ENCODE data around the gene CGREF1. TPM values are rescaled to one million over a fixed set of nuclear protein-coding genes. Genes with fewer than 3 reads are reported as not detected.
"Not testable (repeated sequence)": the region's sequence is repeated elsewhere in the genome, so short reads cannot be mapped to it uniquely, and the experiment has no call there.

The CGREF1 gene
- total and polyA plus RNA-seq, 2 donors (not counting 1 experiment from before 2014, with no cell fraction given) = not detected

DNA sequence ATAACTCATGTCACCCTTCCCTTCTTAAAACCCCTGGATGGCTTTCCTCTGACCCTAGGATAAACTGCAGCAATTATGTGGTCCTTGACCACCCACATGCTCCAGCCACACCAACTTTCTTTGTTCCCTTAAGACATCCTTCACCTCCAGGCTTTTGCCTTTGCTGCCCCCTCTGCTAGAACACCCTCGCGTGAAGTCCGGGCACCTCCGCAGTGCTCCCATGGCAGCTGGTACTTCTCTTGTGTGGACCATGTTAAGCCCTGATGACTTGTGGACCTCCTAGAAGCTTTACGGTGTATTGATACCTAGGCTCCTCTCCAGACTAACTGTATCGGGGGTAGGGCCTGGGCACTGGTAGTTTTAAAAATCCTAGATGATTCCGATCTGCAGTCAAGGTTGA is 3.9 kb upstream of the CGREF1 start:
- no peaks in the 10 kb centered on the region for H3K79me2 ChIP-seq (ENCODE audit: control insufficient read depth, insufficient read depth, low read length)
- Mint-ChIP-seq H3K27ac (peak overlapping the region; percentile 87), H3K27me3 (peaks cover 34% of the 10 kb centered on the region), H3K9me3 (ENCODE audit: insufficient read depth) (no peaks in the 10 kb centered on the region), H3K4me1 (peaks cover 18% of the 10 kb centered on the region), H3K4me3 (peak overlapping the region; percentile 93)
- ATAC-seq (ENCODE audit: low read depth) (no peak), DNase-seq (no peak)
- no peaks in the 10 kb centered on the region for H4K20me1 ChIP-seq (ENCODE audit: control insufficient read depth, insufficient read depth, low read length, poor library complexity, severe bottlenecking)
- intact Hi-C loops (cut with micrococcal nuclease) = loop anchor here (1.0 kb wide), 2 partner anchors 12 to 36 kb away; partner anchors contain the start of genes KHK and PREB
- H2AFZ ChIP-seq (ENCODE audit: insufficient read depth, low read depth, low read length, poor library complexity, severe bottlenecking) = peak overlapping the region; percentile 96
- H3K27ac ChIP-seq (ENCODE audit: low read length in 2 of 2) = no peak overlapping the region
- H3K4me1 ChIP-seq (ENCODE audit: control insufficient read depth in 2 of 2, insufficient read depth in 2 of 2, low read length in 2 of 2) = peaks cover 21 to 24% of the 10 kb centered on the region in 2 donors
- peak overlapping the region; percentile 78 for H3K9ac ChIP-seq (ENCODE audit: low read length)
- CTCF ChIA-PET = interaction anchor here (1.0 to 2.9 kb wide), 3 partner anchors 11 to 161 kb away, joined by 4 to 19 read pairs (median 5); partner anchors contain the start of gene PREB
- POLR2A ChIA-PET = interaction anchor here (0.6 to 2.2 kb wide), 4 partner anchors 10 to 248 kb away, joined by 3 to 29 read pairs (median 4); partner anchors contain the start of genes ATRAID, PREB, SLC5A6 and SNX17
- peak overlapping the region; percentile 86 for H3K4me2 ChIP-seq (replicated peaks; ENCODE audit: low read depth, low read length, poor library complexity, severe bottlenecking)
- WGBS (ENCODE audit: insufficient coverage) = 96% methylated on average over 4 of the region's 7 CpGs
- TF ChIP-seq EZH2 (IDR thresholded peaks at IDR 0.05; ENCODE audit: borderline replicate concordance, insufficient read depth, low read depth, low read length, poor library complexity, severe bottlenecking) = no peak
- H3K27me3 ChIP-seq (replicated peaks in 1 of 4; ENCODE audit: control extremely low read depth in 1 of 4, control insufficient read depth in 3 of 4, insufficient read depth in 4 of 4, low read length in 3 of 4) = peaks cover 0 to 24% (median 12%) of the 10 kb centered on the region in 4 experiments
- H3K9me3 ChIP-seq (ENCODE audit: control extremely low read depth in 1 of 3, control insufficient read depth in 2 of 3, insufficient read depth in 1 of 3, low read length in 2 of 3) = peaks cover 0 to 9% (median 0%) of the 10 kb centered on the region in 3 donors
- no peaks in the 10 kb centered on the region for H3K36me3 ChIP-seq (replicated peaks in 1 of 2; ENCODE audit: control extremely low read depth in 1 of 2, control insufficient read depth in 1 of 2, extremely low read depth in 1 of 2, insufficient read depth in 2 of 2, low read length in 1 of 2)
- peak overlapping the region in 1 of 5 experiments; percentile 68 for H3K4me3 ChIP-seq (ENCODE audit: control extremely low read depth in 1 of 5, extremely low read depth in 1 of 5, insufficient read depth in 1 of 5, low read depth in 2 of 5, low read length in 4 of 5)

DNA sequence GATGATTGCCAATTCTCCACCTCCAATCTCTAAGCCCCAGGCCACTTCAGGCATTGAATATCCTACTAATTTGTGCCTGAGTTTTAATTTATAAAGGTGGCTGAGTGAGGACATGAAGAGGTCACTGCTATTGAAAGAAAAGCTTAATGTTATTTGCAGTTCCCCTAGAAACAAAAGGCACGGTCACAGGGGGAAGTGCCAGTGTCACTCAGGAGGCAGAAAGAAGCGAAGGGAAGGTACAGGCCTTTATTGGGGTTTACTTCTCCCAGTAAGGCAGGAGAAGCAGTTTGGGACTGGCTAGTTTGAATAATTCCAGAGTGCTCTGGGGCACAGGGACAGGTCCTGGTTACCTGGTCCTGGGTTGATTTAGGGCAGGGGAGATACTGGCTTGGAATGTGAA is 3.0 kb upstream of the CGREF1 start:
- ChIA-PET POLR2A (no interaction called here), CTCF (no interaction called here)
- H3K4me1 ChIP-seq (ENCODE audit: control insufficient read depth in 2 of 2, insufficient read depth in 2 of 2, low read length in 2 of 2) = peaks cover 21 to 24% of the 10 kb centered on the region in 2 donors
- peaks cover 39% of the 10 kb centered on the region for H3K27me3 Mint-ChIP-seq
- peaks cover 0 to 26% (median 12%) of the 10 kb centered on the region in 4 experiments for H3K27me3 ChIP-seq (replicated peaks in 1 of 4; ENCODE audit: control extremely low read depth in 1 of 4, control insufficient read depth in 3 of 4, insufficient read depth in 4 of 4, low read length in 3 of 4)
- no peak overlapping the region for H2AFZ ChIP-seq (ENCODE audit: insufficient read depth, low read depth, low read length, poor library complexity, severe bottlenecking)
- peaks cover 0 to 9% (median 0%) of the 10 kb centered on the region in 3 donors for H3K9me3 ChIP-seq (ENCODE audit: control extremely low read depth in 1 of 3, control insufficient read depth in 2 of 3, insufficient read depth in 1 of 3, low read length in 2 of 3)
- no peak overlapping the region for H3K9ac ChIP-seq (ENCODE audit: low read length)
- no peak overlapping the region for H3K27ac Mint-ChIP-seq
- no peaks in the 10 kb centered on the region for H3K79me2 ChIP-seq (ENCODE audit: control insufficient read depth, insufficient read depth, low read length)
- no peak overlapping the region for H3K27ac ChIP-seq (ENCODE audit: low read length in 2 of 2)
- H4K20me1 ChIP-seq (ENCODE audit: control insufficient read depth, insufficient read depth, low read length, poor library complexity, severe bottlenecking) = no peaks in the 10 kb centered on the region
- no peaks in the 10 kb centered on the region for H3K36me3 ChIP-seq (replicated peaks in 1 of 2; ENCODE audit: control extremely low read depth in 1 of 2, control insufficient read depth in 1 of 2, extremely low read depth in 1 of 2, insufficient read depth in 2 of 2, low read length in 1 of 2)
- peaks cover 18% of the 10 kb centered on the region for H3K4me1 Mint-ChIP-seq
- peak overlapping the region; percentile 93 for H3K4me3 Mint-ChIP-seq
- 83% methylated on average over 2 of the region's 2 CpGs for WGBS (ENCODE audit: insufficient coverage)
- no peak overlapping the region for H3K4me3 ChIP-seq (ENCODE audit: control extremely low read depth in 1 of 5, extremely low read depth in 1 of 5, insufficient read depth in 1 of 5, low read depth in 2 of 5, low read length in 4 of 5)
- ATAC-seq (ENCODE audit: low read depth) (no peak), DNase-seq (no peak)
- no peaks in the 10 kb centered on the region for H3K9me3 Mint-ChIP-seq (ENCODE audit: insufficient read depth)
- TF ChIP-seq, protein P1, sequence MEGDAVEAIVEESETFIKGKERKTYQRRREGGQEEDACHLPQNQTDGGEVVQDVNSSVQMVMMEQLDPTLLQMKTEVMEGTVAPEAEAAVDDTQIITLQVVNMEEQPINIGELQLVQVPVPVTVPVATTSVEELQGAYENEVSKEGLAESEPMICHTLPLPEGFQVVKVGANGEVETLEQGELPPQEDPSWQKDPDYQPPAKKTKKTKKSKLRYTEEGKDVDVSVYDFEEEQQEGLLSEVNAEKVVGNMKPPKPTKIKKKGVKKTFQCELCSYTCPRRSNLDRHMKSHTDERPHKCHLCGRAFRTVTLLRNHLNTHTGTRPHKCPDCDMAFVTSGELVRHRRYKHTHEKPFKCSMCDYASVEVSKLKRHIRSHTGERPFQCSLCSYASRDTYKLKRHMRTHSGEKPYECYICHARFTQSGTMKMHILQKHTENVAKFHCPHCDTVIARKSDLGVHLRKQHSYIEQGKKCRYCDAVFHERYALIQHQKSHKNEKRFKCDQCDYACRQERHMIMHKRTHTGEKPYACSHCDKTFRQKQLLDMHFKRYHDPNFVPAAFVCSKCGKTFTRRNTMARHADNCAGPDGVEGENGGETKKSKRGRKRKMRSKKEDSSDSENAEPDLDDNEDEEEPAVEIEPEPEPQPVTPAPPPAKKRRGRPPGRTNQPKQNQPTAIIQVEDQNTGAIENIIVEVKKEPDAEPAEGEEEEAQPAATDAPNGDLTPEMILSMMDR (IDR thresholded peaks at IDR 0.05) = no peak
- no peak for TF ChIP-seq EZH2 (IDR thresholded peaks at IDR 0.05; ENCODE audit: borderline replicate concordance, insufficient read depth, low read depth, low read length, poor library complexity, severe bottlenecking)
- H3K4me2 ChIP-seq (replicated peaks; ENCODE audit: low read depth, low read length, poor library complexity, severe bottlenecking) = no peak overlapping the region
- intact Hi-C loops (cut with micrococcal nuclease) = no loop called here

DNA sequence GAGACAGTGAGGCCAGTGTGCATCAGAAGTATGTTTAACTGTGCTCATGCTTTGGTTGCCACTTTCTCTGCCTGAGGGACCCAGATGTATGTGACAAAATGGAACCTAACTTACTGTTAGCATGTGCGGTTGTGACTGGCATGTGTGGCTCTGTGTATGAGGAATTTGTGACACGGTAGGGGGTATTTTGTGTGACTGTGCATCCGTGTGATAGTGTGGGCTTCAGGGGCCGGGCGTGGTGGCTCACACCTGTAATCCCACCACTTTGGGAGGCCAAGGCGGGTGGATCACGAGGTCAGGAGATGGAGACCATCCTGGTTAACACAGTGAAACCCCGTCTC is 372 bp upstream of the CGREF1 start:
- Histone ChIP-seq H3K4me2 (replicated peaks; ENCODE audit: low read depth, low read length, poor library complexity, severe bottlenecking) (peak overlapping the region; percentile 84), H3K27me3 (replicated peaks in 1 of 4; ENCODE audit: control extremely low read depth in 1 of 4, control insufficient read depth in 3 of 4, insufficient read depth in 4 of 4, low read length in 3 of 4) (peaks cover 0 to 26% (median 12%) of the 10 kb centered on the region in 4 experiments), H3K4me1 (ENCODE audit: control insufficient read depth in 2 of 2, insufficient read depth in 2 of 2, low read length in 2 of 2) (peaks cover 21 to 24% of the 10 kb centered on the region in 2 donors), H3K4me3 (ENCODE audit: control extremely low read depth in 1 of 5, extremely low read depth in 1 of 5, insufficient read depth in 1 of 5, low read depth in 2 of 5, low read length in 4 of 5) (peak overlapping the region in 2 of 5 experiments; percentile 38 to 50), H2AFZ (ENCODE audit: insufficient read depth, low read depth, low read length, poor library complexity, severe bottlenecking) (peak overlapping the region; percentile 56), H3K9ac (ENCODE audit: low read length) (peak overlapping the region; percentile 55)
- Mint-ChIP-seq H3K27me3 (peaks cover 39% of the 10 kb centered on the region), H3K4me3 (peak overlapping the region; percentile 85), H3K4me1 (peaks cover 18% of the 10 kb centered on the region)
- H3K36me3 ChIP-seq (replicated peaks in 1 of 2; ENCODE audit: control extremely low read depth in 1 of 2, control insufficient read depth in 1 of 2, extremely low read depth in 1 of 2, insufficient read depth in 2 of 2, low read length in 1 of 2); ATAC-seq (ENCODE audit: low read depth); H3K27ac ChIP-seq (ENCODE audit: low read length in 2 of 2); H3K9me3 ChIP-seq (ENCODE audit: control extremely low read depth in 1 of 3, control insufficient read depth in 2 of 3, insufficient read depth in 1 of 3, low read length in 2 of 3); DNase-seq; H3K27ac Mint-ChIP-seq; POLR2A ChIA-PET; H3K9me3 Mint-ChIP-seq (ENCODE audit: insufficient read depth); CTCF ChIA-PET; H3K79me2 ChIP-seq (ENCODE audit: control insufficient read depth, insufficient read depth, low read length); intact Hi-C loops (cut with micrococcal nuclease); H4K20me1 ChIP-seq (ENCODE audit: control insufficient read depth, insufficient read depth, low read length, poor library complexity, severe bottlenecking): not testable (repeated sequence)
- WGBS (ENCODE audit: insufficient coverage) = 60% methylated on average over 4 of the region's 8 CpGs
